GM18520 (cell line): ENCODE measurements around the gene CARHSP1.
"Not testable (repeated sequence)": the region's sequence is repeated elsewhere in the genome, so short reads cannot be mapped to it uniquely, and the experiment has no call there.

Experiments
- ATAC-seq: cut with Tn5 transposase; IDR thresholded peaks from one replicate; pipeline ENCODE4 v1.9.1; 2021; ENCODE audit not compliant: unreplicated experiment

Gene CARHSP1

GRCh38 chr16:8893976-8894690, 25.3 kb upstream of the CARHSP1 start:
- no peak for ATAC-seq

GRCh38 chr16:8893426-8893825, 24.6 kb upstream of the CARHSP1 start:
- ATAC-seq: no peak

GRCh38 chr16:8892101-8892575, 23.3 kb upstream of the CARHSP1 start:
- peak; percentile 5 for ATAC-seq

- ATAC-seq: no peak
Measured at GRCh38 chr16:8890549-8890921, 21.7 kb upstream of the CARHSP1 start.

- no peak for ATAC-seq
Measured at GRCh38 chr16:8889893-8890548, 21.2 kb upstream of the CARHSP1 start.

GRCh38 chr16:8888951-8889892, 20.4 kb upstream of the CARHSP1 start:
- ATAC-seq: no peak

GRCh38 chr16:8887952-8888560, 19.2 kb upstream of the CARHSP1 start:
- ATAC-seq: no peak

GRCh38 chr16:8887431-8887765, 18.6 kb upstream of the CARHSP1 start:
- no peak for ATAC-seq

GRCh38 chr16:8886593-8887430, 18.0 kb upstream of the CARHSP1 start:
- no peak for ATAC-seq

- ATAC-seq: no peak
Measured at GRCh38 chr16:8885674-8886592, 17.1 kb upstream of the CARHSP1 start.

- ATAC-seq: no peak
Measured at GRCh38 chr16:8882725-8883377, 14.0 kb upstream of the CARHSP1 start.

GRCh38 chr16:8882041-8882617, 13.3 kb upstream of the CARHSP1 start, which contains the start of gene LITAFD:
Gene LITAFD (plus strand): TSS chr16:8882351. CDS start chr16:8884356, 2,005 bp downstream.
- ATAC-seq: no peak

- no peak for ATAC-seq
Measured at GRCh38 chr16:8880839-8881510, 12.2 kb upstream of the CARHSP1 start.

- ATAC-seq: no peak
Measured at GRCh38 chr16:8878523-8878911, 9.7 kb upstream of the CARHSP1 start.

- ATAC-seq: no peak
Measured at GRCh38 chr16:8877894-8878522, 9.2 kb upstream of the CARHSP1 start.

- ATAC-seq: not testable (repeated sequence)
Measured at GRCh38 chr16:8875317-8875716, 6.5 kb upstream of the CARHSP1 start.

GRCh38 chr16:8874388-8874787, 5.6 kb upstream of the CARHSP1 start:
- no peak for ATAC-seq
